Activated T-cell treated with anti-CD3 and anti-CD28 coated beads, Interleukin-2, amount 50 U/mL, for 4 hours (primary cell): Measurements from ENCODE around the gene MLX. TPM values are rescaled to one million over a fixed set of nuclear protein-coding genes. Genes with fewer than 3 reads are reported as not detected.

ENCODE experiments used
- ATAC-seq, 2 donors: fragments of 200-7000 bp; cut with Tn5 transposase; one replicate each; pipeline ENCODE4 v1.10.0; 2021
- DNase-seq: peaks from one replicate; pipeline ENCODE4 v3.0.0-alpha.2; 2020
- H3K27me3 Mint-ChIP-seq: one replicate; pipeline ENCODE4 v1.8.0; 2021; ENCODE audit warnings: low read depth, mixed read lengths
- H3K36me3 Mint-ChIP-seq: one replicate; pipeline ENCODE4 v1.8.0; 2022; ENCODE audit warnings: mixed read lengths; ENCODE audit not compliant: insufficient read depth
- H3K4me1 Mint-ChIP-seq: one replicate; pipeline ENCODE4 v1.8.0; 2021; ENCODE audit warnings: low read depth, mixed read lengths
- H3K4me3 Mint-ChIP-seq: one replicate; pipeline ENCODE4 v1.8.0; 2021; ENCODE audit warnings: mild to moderate bottlenecking, moderate library complexity, mixed read lengths
- H3K9me3 Mint-ChIP-seq: one replicate; pipeline ENCODE4 v1.8.0; 2021; ENCODE audit warnings: mixed read lengths
- total RNA-seq, 3 donors: library from RNA; stranded (reverse); gene quantifications; one replicate each; pipeline ENCODE4 v1.2.1, GENCODE V29; 2021

Gene MLX, protein sequence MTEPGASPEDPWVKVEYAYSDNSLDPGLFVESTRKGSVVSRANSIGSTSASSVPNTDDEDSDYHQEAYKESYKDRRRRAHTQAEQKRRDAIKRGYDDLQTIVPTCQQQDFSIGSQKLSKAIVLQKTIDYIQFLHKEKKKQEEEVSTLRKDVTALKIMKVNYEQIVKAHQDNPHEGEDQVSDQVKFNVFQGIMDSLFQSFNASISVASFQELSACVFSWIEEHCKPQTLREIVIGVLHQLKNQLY
- total RNA-seq = 10 to 100 TPM; 69.3 to 90.1 (median 77.7) TPM

DNA sequence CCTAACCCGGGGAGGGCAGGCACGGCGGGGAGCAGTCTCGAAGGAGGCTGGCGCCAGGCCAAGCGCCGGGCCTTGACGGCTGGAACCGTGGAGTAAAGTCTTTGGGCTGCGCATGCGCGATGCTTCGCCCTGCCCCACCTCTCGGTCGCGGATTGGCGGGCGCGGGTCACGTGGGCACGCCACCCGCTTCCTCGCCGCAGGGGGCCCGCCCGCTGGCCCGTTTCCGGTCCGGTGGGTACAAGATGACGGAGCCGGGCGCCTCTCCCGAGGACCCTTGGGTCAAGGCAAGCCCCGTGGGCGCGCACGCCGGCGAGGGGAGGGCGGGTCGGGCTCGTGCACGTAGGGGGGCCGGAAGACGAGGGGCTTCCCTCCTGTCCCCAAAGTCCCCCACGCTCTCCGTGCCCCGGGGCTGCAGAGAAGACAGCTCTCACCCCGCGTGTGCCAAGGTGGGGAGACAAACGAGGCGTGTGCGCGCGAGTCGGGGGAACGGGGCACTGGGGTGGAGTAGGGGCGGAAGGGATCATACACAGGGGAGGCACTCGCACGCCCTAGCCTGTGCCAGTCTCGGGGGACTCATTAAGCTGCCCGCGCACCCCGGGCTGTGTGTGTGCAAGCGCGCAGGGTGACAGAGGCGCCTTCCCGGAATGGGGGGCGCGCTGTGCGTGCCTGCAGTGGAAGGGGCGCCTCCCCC, at the start of gene MLX:
Gene MLX, plus strand, starts transcription at position 218 of the 691 bp plus-strand sequence. Its CDS starts 25 bp downstream, at position 243.
- H3K4me1 Mint-ChIP-seq = peaks cover 30% of the 10 kb centered on the region
- peak; percentile 77 to 78 for ATAC-seq

DNA sequence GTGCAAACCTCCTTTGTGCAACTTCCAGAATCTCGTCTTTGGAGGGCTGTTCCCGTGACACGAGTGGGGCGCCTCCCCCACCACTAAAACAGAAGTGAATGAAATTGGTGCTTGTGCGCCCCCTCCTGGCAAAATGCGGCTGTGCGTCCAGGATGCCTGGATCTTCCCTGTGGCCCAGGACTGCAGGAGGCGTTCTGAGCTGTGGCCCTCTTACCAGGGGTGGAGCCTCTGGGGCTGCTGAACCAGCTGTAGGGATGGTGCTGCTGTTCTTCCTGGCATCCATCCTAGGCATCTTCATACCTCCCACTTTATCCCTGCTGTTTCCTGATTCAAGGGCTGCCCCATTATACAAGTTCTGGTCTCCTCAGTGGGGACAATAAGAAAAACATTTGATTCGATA, 49.4 kb upstream of the MLX start:
- ATAC-seq = peak; percentile 91 to 92
- peaks cover 10% of the 10 kb centered on the region for H3K36me3 Mint-ChIP-seq

More for the DNA sequence above, at the start of gene MLX:
- no peaks in the 10 kb centered on the region for H3K27me3 Mint-ChIP-seq
- peaks cover 16% of the 10 kb centered on the region for H3K36me3 Mint-ChIP-seq
- peak; percentile 89 for DNase-seq
- H3K9me3 Mint-ChIP-seq = no peaks in the 10 kb centered on the region
- H3K4me3 Mint-ChIP-seq = peak within 1 kb of the TSS; percentile 96

DNA sequence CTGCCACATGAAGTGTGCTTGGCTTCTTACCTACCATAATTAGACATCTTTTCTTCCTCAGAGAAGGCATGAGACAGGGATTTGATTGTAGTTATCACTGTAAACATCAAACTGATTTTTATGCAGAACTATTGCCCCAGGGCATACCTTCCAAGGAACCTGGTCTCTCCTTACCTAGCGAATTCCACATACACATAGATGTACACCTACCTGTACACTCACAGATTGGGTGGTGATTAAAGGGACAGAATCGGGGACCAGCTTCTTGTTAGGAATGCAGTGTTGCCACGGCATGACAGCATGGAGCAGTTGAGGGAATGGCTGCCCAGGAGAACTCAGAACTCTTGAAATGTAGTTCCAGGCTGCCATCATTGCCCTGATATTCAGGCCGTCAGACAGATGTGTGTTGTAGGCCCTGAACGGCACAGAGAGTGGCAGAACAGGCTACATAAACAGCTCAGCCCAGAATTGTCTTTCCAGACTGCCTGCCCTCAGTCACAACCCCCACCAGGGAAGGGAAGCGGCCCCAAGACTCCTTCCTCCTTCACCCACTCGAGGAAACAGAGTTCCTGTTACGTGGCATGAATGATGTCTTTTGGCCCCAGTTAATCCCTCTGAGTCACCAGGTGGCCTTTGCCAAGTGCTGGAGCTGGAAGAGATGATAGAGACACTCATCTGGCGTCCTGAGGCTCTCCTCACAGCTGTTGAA, 48.7 kb upstream of the MLX start:
- Mint-ChIP-seq H3K36me3 (peaks cover 12% of the 10 kb centered on the region), H3K27me3 (no peaks in the 10 kb centered on the region), H3K9me3 (no peaks in the 10 kb centered on the region), H3K4me3 (no peak overlapping the region), H3K4me1 (peaks cover 2% of the 10 kb centered on the region)
- no peak for DNase-seq
- no peak for ATAC-seq

More for the DNA sequence above, 49.4 kb upstream of the MLX start:
- no peaks in the 10 kb centered on the region for H3K9me3 Mint-ChIP-seq
- no peak overlapping the region for H3K4me3 Mint-ChIP-seq
- H3K27me3 Mint-ChIP-seq = no peaks in the 10 kb centered on the region
- peaks cover 2% of the 10 kb centered on the region for H3K4me1 Mint-ChIP-seq
- DNase-seq = peak; percentile 81

DNA sequence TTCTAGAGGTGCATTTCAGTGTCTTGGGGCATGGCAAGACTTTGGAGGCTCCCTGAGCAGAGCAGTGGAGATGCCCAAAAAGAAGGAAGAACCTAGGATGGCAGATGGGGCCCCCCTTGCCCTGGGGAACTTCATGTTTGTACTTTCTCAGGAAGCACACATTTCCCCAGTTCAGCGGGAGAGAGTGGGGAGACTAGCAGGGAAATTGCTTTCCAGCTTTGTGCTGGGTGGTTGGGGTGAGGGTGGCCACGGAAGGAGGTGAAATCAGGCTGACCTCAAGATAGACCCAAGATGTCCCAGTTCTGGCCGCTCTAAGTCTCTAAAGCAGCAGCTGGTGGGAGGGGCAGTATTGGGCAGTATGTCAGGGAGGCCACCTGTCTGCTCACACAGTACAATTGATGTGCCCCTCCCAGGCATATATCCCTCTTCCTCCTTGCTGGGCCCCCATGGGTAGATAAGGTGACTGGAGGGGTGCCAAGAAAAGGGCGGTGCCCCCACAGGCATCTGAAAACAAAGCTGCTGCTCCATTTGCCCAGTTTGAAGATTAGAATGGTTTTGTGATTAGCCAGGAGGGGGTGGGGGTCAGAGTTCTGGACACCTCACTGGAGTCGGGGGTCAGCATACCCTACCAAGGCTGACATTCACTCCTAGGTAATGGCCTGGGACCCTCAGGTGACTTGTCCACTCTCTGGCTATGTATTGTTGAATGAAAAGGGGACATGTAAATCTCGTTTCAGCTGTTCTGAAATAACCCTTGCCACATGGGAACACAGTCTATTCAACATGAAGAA, 48.0 kb upstream of the MLX start:
- ATAC-seq (no peak), DNase-seq (no peak)
- peaks cover 2% of the 10 kb centered on the region for H3K4me1 Mint-ChIP-seq
- peaks cover 14% of the 10 kb centered on the region for H3K36me3 Mint-ChIP-seq
- H3K4me3 Mint-ChIP-seq = no peak overlapping the region
- H3K27me3 Mint-ChIP-seq = no peaks in the 10 kb centered on the region
- no peaks in the 10 kb centered on the region for H3K9me3 Mint-ChIP-seq

DNA sequence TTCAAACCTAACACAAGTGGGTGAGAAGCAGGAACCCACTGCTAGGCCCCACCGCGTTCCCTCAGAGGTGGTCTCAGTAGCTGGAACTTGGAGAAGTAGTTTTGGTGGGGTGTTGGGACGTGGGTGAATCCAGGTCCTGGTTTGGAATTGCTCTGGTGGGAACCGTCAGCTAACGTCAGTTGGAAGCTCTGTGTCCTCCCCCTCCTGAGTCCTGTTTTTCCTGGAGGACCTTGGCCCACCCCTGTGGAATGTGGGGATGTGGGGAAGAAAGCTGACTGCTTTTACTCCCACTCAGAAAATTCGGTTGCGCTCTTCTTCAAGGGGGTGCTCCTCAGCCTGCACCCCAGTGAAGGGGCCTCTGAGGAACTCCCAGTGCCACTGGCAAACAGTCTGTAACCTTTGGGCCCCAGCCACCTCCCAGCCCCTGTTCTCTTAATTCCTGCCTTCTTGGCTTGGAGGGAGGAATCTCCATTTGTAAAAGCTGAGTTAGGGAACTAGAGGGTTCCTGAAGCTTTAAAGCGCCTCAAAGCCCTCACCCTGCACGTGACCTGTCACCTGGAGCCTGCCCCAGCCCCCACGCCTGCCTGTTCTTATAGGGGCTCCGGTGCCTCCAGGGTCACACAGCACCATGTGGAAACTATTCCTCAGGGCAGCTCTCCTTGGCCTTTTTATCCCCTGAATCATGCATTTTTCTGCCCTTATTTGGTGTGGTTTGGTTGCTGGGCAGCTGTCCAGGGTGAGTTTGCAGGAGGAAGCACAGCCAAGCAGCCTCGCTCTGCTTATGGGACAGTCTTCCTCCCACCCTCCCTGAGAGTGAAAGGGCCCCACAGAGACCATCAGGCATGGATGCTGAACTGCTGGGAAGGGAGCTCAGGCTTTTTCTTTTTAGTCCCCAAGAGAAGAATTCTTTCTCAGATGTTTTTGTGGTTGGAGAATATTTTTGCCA, 47.1 kb upstream of the MLX start:
- no peak for ATAC-seq
- no peak overlapping the region for H3K4me3 Mint-ChIP-seq
- no peaks in the 10 kb centered on the region for H3K9me3 Mint-ChIP-seq
- H3K27me3 Mint-ChIP-seq = no peaks in the 10 kb centered on the region
- DNase-seq = no peak
- H3K4me1 Mint-ChIP-seq = peaks cover 4% of the 10 kb centered on the region
- peaks cover 14% of the 10 kb centered on the region for H3K36me3 Mint-ChIP-seq

DNA sequence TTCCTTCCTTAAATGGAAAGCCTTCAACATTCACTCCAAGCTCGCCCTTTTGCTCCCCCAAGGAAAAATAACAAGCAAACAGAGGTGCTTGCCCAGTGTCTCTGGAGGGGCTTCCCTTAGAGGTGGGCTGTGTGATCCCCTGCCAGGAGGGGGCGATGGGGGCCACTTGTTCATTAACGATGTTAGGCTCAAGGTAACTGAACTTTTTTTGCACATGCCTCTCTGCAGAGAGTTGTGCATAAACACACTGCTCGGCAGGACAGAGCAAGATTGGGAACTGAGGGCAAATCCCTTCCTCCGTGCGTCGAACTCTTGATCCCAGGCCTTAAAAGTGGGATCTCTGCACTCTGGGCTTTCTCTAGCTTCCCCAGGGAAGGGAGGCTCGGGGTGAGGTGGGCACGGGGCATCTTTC, 46.4 kb upstream of the MLX start:
- DNase-seq (no peak), ATAC-seq (no peak)
- peaks cover 14% of the 10 kb centered on the region for H3K36me3 Mint-ChIP-seq
- H3K27me3 Mint-ChIP-seq = no peaks in the 10 kb centered on the region
- no peaks in the 10 kb centered on the region for H3K9me3 Mint-ChIP-seq
- peaks cover 4% of the 10 kb centered on the region for H3K4me1 Mint-ChIP-seq
- no peak overlapping the region for H3K4me3 Mint-ChIP-seq

DNA sequence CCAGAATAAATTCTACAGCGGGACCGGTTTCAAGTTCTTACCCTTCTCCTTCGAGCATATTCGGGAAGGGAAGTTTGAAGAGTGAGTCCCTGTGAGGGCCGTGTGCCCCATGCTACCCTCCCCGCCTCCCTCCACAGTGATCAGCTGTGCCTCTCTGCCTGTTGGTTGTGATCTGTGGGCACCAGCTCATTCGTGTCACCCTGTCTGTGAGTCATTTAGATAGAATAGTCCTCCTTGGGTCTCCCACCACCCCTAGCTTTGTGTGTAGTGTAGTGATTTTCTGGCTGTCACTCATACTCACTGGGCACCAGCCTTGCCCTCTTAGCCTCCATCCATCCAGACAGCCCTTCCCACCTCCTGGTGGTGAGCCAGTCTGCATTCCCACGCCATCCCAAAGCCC, 45.9 kb upstream of the MLX start:
- no peaks in the 10 kb centered on the region for H3K27me3 Mint-ChIP-seq
- H3K4me3 Mint-ChIP-seq = no peak overlapping the region
- peak in 1 of 2 donors; percentile 25 for ATAC-seq
- H3K36me3 Mint-ChIP-seq = peaks cover 14% of the 10 kb centered on the region
- no peaks in the 10 kb centered on the region for H3K9me3 Mint-ChIP-seq
- H3K4me1 Mint-ChIP-seq = peaks cover 4% of the 10 kb centered on the region
- DNase-seq = no peak

DNA sequence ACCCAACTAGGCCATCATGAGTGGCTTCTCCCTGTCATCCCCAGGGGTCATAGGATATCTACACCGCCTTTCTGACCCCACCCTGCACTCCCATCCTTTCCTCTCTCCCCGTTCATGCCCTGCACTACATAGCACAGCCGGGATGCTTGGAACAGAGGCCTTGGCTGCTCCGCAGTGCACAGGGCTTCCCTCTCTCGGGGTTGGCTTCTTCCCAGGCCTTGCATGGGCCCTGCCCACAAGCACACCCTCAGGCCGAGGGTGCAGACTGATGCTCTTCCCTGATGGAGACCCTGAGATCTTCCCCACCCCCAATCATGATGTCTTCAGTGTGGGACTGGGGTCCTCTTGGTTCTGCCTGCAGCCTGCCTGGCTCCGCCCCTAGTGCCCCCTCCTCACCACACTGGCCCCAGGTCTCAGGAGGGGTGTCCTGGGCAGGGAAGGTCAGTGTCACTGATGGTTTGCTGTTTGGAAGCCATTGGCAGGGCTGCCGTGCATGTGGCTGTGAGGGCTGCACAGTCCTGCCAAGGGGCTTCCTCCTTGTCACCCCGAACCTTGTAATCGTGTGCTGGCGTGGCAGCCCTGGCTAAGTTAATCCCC, 45.1 kb upstream of the MLX start:
- ATAC-seq (no peak), DNase-seq (no peak)
- peaks cover 14% of the 10 kb centered on the region for H3K36me3 Mint-ChIP-seq
- H3K4me1 Mint-ChIP-seq = peaks cover 4% of the 10 kb centered on the region
- H3K9me3 Mint-ChIP-seq = no peaks in the 10 kb centered on the region
- no peak overlapping the region for H3K4me3 Mint-ChIP-seq
- no peaks in the 10 kb centered on the region for H3K27me3 Mint-ChIP-seq

DNA sequence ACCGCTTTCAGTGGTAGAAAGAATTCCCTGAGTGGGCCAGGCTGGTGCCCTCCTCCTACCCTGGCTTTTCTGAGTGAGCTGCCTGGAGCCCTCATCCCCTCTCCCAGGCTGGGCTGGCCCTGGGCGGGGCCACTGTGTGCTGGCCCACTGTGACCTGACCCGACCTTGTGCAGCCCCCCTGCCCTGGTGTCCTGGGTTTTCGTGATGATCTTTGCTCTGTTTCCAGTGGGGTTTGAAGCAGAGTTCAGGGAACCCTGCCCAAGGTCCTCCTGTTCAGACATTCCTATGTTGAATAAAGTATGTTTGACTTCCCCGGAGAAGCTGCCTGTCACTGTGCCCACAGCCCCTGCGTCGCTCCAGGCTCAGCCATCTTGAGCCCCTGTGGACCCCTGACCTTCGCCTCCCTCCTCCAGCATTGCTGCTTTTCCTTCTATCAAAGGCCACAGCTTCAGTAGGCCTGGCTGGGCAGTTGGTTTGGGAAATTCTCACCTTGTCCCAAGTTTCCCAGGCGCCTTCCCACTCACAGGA, 44.6 kb upstream of the MLX start:
- DNase-seq (no peak), ATAC-seq (no peak)
- Mint-ChIP-seq H3K4me3 (no peak overlapping the region), H3K4me1 (peaks cover 5% of the 10 kb centered on the region), H3K9me3 (no peaks in the 10 kb centered on the region), H3K27me3 (no peaks in the 10 kb centered on the region), H3K36me3 (peaks cover 14% of the 10 kb centered on the region)

DNA sequence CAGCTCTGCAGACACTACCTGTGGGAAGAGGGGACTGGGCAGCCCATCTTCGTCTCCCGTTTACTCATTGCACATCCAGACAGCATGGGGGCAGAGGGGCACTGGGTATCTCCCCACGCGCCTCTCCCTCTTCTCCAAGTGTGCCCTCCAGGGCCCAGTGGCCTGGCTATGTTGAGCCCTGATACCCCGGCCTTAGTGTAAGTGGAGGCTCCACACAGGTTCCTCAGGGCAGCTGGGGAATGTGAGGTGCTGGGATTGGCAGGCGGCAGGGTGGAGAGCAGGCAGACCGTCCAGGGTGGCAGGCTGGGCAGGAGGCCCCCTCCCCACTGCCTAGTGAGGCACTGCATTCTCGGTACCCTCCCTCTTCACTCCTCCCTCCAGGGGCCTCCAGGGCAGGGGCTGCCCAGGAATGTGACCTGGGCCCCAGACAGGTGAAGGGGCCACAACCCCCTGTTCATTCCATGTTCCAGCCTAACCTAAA, 44.1 kb upstream of the MLX start:
- ATAC-seq = no peak
- H3K4me1 Mint-ChIP-seq = peaks cover 5% of the 10 kb centered on the region
- peaks cover 14% of the 10 kb centered on the region for H3K36me3 Mint-ChIP-seq
- DNase-seq = no peak
- no peaks in the 10 kb centered on the region for H3K27me3 Mint-ChIP-seq
- H3K4me3 Mint-ChIP-seq = no peak overlapping the region
- no peaks in the 10 kb centered on the region for H3K9me3 Mint-ChIP-seq

DNA sequence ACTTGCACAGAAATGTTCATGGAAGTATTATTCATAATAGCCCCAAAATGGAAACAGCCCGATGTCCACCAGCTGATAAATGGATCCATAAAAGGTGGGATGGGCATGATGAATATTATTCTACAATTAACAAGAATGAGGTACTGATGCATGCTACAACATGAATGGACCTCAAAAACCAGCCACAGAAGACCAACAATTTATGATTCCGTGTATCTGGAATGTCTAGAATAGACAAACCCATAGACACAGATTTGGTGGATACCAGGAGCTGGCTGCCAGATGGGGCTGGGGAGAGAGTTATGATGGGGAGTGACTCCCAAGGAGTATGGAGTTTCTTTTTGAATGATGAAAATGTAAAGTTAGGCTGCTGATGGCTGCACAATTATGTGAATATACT, 41.7 kb upstream of the MLX start:
- Mint-ChIP-seq H3K9me3 (no peaks in the 10 kb centered on the region), H3K36me3 (peaks cover 14% of the 10 kb centered on the region), H3K27me3 (no peaks in the 10 kb centered on the region), H3K4me3 (no peak overlapping the region), H3K4me1 (peaks cover 16% of the 10 kb centered on the region)
- DNase-seq (no peak), ATAC-seq (no peak)

DNA sequence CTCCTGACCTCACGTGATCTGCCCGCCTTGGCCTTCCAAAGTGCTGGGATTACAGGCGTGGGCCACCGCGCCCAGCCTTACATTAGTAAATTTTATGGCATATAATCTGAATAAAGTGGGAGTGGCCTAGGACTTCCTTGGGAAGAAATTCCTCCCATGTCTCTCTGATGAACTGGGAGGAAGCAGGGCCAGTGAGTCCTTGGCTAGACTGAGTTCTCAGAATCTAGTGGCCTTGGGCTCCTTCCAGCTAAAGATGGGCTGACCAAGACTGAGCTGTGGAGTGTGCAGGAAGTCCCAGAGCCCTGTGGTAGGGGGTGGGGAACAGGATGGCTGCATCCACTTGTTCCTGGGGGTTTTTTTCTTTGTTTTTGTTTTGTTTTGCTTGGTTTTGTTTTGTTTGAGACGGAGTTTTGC, 40.9 kb upstream of the MLX start:
- Mint-ChIP-seq H3K36me3 (peaks cover 12% of the 10 kb centered on the region), H3K4me1 (peaks cover 25% of the 10 kb centered on the region), H3K27me3 (no peaks in the 10 kb centered on the region), H3K4me3 (no peak overlapping the region), H3K9me3 (no peaks in the 10 kb centered on the region)
- ATAC-seq (no peak), DNase-seq (no peak)

DNA sequence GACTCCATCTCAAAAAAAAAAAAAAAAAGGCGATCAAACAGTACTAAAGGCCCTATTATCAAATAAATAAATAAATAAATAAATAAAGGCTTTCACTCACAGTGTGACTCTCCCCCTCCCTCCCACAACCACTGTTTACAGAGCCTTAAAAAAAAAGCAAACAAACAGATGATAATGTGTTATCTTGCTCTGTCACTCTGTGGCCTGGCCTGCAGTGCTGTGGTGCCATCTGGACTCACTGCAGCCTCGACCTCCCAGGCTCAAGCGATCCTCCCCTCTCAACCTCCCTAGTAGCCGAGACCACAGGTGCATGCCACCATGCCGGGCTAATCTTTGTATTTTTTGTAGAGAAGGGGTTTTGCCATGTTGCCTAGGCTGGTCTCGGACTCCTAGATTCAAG, 39.0 kb upstream of the MLX start:
- no peak for DNase-seq
- peaks cover 4% of the 10 kb centered on the region for H3K36me3 Mint-ChIP-seq
- H3K4me3 Mint-ChIP-seq = no peak overlapping the region
- peaks cover 33% of the 10 kb centered on the region for H3K4me1 Mint-ChIP-seq
- no peak for ATAC-seq
- H3K27me3 Mint-ChIP-seq = no peaks in the 10 kb centered on the region
- H3K9me3 Mint-ChIP-seq = no peaks in the 10 kb centered on the region
